AG10803 (cell line): ENCODE measurements around the gene DIP2A.
A peak's percentile ranks its signal among the peaks of the same experiment; 100 is the strongest.

ENCODE experiments used
- DNase-seq: peaks from one replicate; pipeline ENCODE4 v3.0.0; 2010; ENCODE audit warnings: low read depth
- H3K4me3 ChIP-seq: 2 replicates; pipeline ENCODE4 v1.5.1; 2011; ENCODE audit warnings: mild to moderate bottlenecking, low read length, control low read depth
- CTCF ChIP-seq: conservative IDR thresholded peaks from 2 replicates; pipeline ENCODE4 v1.5.1; 2011; ENCODE audit warnings: mild to moderate bottlenecking, low read length, control low read depth, inconsistent platforms

Gene DIP2A

DNA sequence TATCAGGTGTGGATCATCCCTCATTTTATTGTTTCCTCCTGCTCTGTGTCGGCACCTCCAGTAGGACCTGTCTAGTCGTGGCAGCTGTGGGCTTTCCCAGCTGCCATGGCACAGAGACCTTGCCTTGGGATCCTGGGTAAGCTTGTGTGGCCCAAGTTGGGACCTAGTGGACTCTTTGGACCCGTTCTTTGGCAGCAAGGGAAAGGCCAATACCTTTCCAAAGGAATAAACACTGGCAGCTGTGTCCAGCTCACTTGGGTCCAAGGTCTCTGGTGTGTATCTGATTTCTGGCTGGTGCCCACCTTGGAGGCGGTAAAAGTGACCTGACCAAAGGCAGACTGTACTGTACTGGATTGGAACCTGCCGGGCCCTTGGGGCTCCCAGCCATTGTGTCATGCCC, 21.8 kb downstream of the DIP2A start:
- no peak overlapping the region for H3K4me3 ChIP-seq
- TF ChIP-seq CTCF = no peak
- DNase-seq = no peak

- TF ChIP-seq CTCF = no peak
- H3K4me3 ChIP-seq = no peak overlapping the region
- DNase-seq = no peak
Measured at GRCh38 chr21:46482225-46482845, 23.6 kb downstream of the DIP2A start.

GRCh38 chr21:46482846-46483231, 24.1 kb downstream of the DIP2A start:
- no peak overlapping the region for H3K4me3 ChIP-seq
- no peak for DNase-seq
- TF ChIP-seq CTCF = no peak

- no peak for TF ChIP-seq CTCF
- DNase-seq = peak; percentile 5
- no peak overlapping the region for H3K4me3 ChIP-seq
Measured at GRCh38 chr21:46483300-46484295, 24.9 kb downstream of the DIP2A start.

DNA sequence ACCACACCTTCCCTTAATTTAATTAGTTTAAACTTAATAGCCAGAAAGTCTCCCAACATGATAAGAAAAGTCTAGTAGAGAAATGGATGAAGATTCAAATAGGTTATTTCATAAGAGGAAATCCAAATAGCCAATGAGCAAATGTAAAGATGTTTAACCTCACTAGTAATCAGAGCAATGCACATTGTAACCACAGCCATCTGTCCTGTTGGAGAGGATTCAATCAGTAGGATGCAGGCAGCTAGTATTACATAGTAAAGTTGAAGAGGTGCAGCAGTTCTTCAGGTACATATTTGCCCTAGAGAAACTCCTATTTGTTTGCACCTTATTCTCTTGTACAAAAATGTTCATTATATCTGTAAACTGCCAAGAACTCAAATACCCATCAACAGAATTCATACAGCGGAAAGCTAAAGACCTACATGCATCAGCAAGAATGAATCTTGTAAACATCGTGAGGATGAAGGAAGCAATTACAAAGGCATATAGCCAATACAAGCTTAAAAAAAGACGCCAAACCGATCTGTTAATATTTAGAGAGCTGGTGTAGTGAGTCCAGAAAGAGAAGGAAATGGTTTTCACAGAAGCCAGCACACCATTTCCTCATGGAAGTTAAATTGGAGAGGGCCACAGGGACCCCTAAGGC, 27.9 kb downstream of the DIP2A start:
- no peak for TF ChIP-seq CTCF
- no peak overlapping the region for H3K4me3 ChIP-seq
- peak; percentile 5 for DNase-seq

GRCh38 chr21:46489162-46489663, 30.5 kb downstream of the DIP2A start:
- DNase-seq = no peak
- no peak overlapping the region for H3K4me3 ChIP-seq
- no peak for TF ChIP-seq CTCF
